Hepatic stellate cell (primary cell): Measurements from ENCODE around the gene SEC22C.
"Not testable (repeated sequence)": the region's sequence is repeated elsewhere in the genome, so short reads cannot be mapped to it uniquely, and the experiment has no call there.

Experiments used
- DNase-seq: peaks from one replicate; pipeline ENCODE4 v3.0.0; 2011; ENCODE audit warnings: low spot score

The SEC22C gene

GRCh38 chr3:42581709-42582473 lies at the start of gene SEC22C:
TSS of gene SEC22C (minus strand) at chr3:42581967. CDS start at chr3:42569046, 12,921 bp downstream.
- peak; percentile 99 for DNase-seq

- DNase-seq, result no peak
Observed at GRCh38 chr3:42613462-42613861, 31.7 kb upstream of the SEC22C start.

- DNase-seq, result no peak
Observed at GRCh38 chr3:42612928-42613327, 31.2 kb upstream of the SEC22C start.

DNA sequence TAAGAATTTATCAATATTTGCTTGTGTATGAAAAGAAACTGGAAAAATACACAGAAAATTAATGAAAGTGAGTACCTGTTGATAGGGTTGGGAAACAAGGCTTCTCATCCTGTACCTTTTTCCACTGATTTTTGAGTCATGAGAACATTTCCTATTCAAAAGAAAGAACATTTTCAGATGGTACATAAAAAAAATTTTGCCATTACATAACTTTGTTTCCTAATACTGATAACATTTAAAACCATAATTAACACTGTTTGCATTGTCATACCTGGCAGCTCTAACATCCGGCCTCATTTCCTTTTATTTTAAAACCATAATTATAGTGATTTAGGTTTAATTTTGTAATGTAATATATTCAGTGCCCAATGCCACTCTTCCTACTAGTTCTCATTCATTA lies 30.4 kb upstream of the SEC22C start:
- no peak for DNase-seq

DNA sequence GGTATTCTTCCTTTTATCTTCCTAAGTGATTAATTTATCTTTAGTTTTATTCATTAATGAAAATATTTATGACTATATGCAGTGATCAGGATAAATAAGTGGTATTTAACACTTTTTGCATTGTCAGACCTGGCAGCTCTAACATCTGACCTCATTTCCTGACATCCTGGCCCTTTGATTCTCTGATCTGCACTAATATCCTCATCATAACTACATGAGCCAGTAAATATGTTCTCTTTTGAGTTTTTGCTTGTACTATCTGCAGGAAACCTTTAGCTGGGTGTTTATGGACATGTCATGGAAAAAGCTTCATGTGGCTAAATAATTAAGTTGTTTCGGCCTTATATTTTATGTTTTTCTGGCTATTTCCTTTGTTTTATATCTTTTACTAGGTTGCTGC lies 29.2 kb upstream of the SEC22C start:
- no peak for DNase-seq

- no peak for DNase-seq
Observed at GRCh38 chr3:42608581-42608980, 26.8 kb upstream of the SEC22C start.

GRCh38 chr3:42605546-42606173 lies 23.9 kb upstream of the SEC22C start:
- DNase-seq, result no peak

- no peak for DNase-seq
Observed at GRCh38 chr3:42602961-42603360, 21.2 kb upstream of the SEC22C start.

GRCh38 chr3:42601896-42602581 lies 20.3 kb upstream of the SEC22C start:
- no peak for DNase-seq

DNA sequence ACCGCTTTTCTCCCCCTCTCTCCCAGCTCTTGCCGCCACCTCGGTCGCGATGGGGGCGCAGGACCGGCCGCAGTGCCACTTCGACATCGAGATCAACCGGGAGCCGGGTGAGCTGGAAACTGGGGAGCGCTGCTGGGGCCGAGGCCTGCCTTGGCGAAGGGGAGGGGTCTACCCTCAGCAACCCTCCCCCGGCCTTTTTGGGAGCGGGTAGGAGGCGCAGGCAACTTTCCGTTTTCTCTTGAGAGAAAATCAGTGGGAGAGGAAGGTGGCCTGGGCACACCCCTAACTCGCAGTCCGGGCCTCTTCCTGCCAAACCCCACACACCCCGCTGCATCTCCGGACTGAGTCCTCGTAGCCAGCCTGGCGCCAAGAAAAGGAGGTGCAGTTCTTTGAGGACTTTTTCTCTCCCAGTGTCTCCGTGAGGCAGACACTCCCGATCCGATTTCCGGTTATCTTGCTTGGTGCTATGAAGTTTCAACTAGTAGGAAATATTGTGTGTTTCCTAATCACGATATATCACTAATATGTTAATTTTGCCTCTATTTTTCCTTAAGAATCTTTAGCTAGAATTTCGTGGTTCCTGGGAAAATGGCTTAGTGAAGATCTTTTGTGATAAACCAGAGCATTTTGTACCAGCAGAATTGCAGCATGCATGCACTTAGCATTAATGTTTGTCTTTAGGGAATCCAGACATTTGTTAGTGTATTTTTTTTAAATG lies 19.4 kb upstream of the SEC22C start:
- peak; percentile 55 for DNase-seq

GRCh38 chr3:42600111-42600957 lies 18.6 kb upstream of the SEC22C start, which contains the start of gene NKTR:
TSS of gene NKTR (plus strand) at chr3:42600686. CDS start at chr3:42601007, 321 bp downstream.
- DNase-seq, result peak; percentile 85

GRCh38 chr3:42597098-42597497 lies 15.3 kb upstream of the SEC22C start:
- DNase-seq, result not testable (repeated sequence)

GRCh38 chr3:42595682-42596081 lies 13.9 kb upstream of the SEC22C start:
- no peak for DNase-seq

DNA sequence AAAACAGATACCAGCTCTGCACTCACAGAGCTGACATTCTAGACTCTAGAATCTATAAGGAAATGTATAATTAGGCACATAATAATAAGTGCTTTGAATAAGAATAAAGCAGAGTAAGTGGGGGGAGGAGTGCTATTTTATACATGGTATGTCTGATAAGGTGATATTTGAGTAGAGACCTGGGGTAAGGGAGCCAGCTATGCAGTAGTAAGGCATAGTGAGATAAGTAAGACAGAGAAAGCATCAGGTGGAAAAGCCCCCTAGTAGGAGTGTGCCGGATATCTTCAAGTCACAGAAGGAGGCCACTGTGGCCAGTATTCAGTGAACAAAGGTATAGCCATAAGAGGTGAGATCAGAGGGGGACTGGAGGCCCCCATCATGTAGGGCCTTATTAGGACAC lies 11.9 kb upstream of the SEC22C start:
- DNase-seq, result no peak

- DNase-seq, result no peak
Observed at GRCh38 chr3:42591811-42592210, 10.0 kb upstream of the SEC22C start.

DNA sequence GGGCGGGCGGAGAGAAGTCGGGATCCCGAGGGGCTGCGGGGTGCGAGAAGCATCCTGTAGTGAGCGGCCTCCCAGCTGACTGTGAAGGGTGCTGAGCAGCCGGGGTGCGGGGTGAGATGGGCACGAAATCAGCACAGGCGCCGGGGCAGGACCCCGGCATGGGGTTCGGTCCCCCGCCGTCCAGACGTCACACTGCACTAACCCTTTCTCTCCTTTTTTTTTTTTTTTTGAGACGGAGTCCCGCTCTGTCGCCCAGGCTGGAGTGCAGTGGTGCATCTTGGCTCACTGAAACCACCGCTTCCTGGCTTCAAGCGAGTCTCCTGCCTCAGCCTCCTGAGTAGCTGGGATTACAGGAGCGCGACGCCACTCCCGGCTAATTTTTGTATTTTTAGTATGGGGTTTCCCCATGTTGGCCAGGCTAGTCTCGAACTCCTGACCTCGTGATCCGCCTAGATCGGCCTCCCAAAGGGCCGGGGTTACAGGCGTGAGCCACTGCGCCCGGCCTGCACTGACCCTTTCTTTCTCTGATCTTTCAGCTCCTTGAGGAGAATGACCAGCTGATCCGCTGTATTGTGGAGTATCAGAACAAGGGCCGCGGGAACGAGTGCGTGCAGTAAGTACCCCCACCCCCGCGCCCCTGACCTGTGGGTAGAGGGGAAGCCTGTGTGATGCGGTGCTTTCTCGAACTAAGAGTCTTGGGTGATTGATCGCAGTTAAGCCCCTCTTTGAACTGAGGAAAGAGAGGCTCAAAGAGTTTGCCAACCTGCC lies 9.4 kb upstream of the SEC22C start:
- DNase-seq, result no peak

DNA sequence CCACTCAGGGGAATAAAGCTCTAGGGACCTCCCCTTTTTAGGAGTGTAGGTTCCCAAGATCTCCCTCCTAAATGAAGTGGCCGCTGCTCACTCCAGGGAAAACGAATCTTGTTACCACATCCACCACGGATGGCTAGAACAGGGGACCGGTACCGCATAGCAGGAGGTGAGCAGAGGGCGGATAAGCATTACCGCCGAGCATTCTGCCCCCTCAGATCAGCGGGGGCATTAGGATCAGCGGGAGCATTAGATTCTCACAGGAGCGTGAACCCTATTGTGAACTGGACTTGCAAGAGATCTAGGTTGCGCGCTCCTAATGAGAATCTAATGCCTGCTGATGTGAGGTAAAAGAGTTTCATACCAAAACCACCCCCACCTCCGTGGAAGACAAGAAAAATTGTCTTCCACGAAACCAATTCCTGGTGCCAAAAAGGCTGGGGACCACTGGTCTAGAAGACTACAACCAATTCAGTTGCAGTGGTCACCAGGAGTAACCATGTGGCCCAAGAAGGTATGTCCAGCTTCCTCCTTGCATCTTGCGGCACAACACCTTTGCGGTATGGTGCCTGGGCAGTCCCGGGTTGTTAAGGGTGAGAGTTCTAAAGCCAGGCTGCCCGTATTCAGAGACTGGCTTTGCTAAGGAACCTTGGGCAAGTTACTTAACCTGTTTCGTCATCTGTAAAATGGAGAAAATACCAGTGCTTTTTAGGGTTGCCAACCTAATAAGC lies 7.8 kb upstream of the SEC22C start:
- no peak for DNase-seq

GRCh38 chr3:42588625-42589024 lies 6.9 kb upstream of the SEC22C start:
- DNase-seq, result no peak

DNA sequence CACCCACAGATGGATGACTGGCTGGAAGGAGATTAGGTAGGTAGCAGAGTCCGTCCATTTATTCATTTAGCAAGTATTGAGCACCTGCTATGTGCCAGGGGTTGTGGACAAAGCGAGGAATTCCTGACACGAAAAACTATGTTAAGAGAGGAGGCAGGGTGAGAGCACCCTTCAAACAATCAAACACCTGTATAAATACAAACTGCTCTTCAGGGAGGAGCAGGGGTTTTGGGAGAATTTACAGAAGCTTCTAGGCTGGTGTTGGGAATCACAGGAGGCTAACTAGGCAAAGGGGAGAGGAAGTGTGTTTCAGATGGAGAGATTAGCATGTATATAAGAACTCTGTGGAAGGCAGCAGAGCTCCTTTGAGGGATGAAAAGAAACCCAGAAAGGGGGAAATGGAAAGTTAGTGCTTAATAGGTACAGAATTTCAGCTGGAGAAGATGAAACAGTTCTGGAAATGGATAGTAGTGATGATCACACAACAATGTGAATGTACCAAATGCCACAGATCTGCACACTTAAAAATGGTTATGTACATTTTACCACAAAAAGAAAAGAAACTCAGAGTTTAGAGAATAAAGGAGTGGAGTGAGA lies 805 bp upstream of the SEC22C start:
- DNase-seq, result no peak

GRCh38 chr3:42581400-42581708 lies 413 bp downstream of the SEC22C start:
- DNase-seq, result no peak
